GM23338 (cell line): ENCODE data around the gene EP300. TPM values are rescaled to one million over a fixed set of nuclear protein-coding genes. Genes with fewer than 3 reads are reported as not detected.

Experiments used
- ATAC-seq: fragments of 200-7000 bp; cut with Tn5 transposase; 3 replicates; pipeline ENCODE4 v1.9.1; 2020
- DNase-seq: peaks from one replicate; pipeline ENCODE4 v3.0.0-alpha.2; 2015; ENCODE audit warnings: low spot score
- H2AFZ ChIP-seq: fragments of 200-600 bp; sonication (generic); 2 replicates; pipeline ENCODE4 v1.8.0; 2016; ENCODE audit warnings: antibody characterized with exemption, mild to moderate bottlenecking, moderate library complexity
- H3F3A ChIP-seq: fragments of 200-600 bp; sonication (generic); replicated peaks from 2 replicates; pipeline ENCODE4 v1.8.0; 2017; ENCODE audit warnings: antibody characterized with exemption, mixed run types, low read depth
- H3K27ac ChIP-seq: fragments of 200-600 bp; sonication (generic); 2 replicates; pipeline ENCODE4 v1.6.1; 2016; ENCODE audit warnings: low read depth
- H3K27me3 ChIP-seq: fragments of 200-600 bp; sonication (generic); 2 replicates; pipeline ENCODE4 v1.8.0; 2016; ENCODE audit warnings: mild to moderate bottlenecking, mixed run types, moderate library complexity; ENCODE audit not compliant: insufficient read depth
- H3K36me3 ChIP-seq: fragments of 200-600 bp; sonication (generic); 2 replicates; pipeline ENCODE4 v1.8.0; 2016; ENCODE audit warnings: mild to moderate bottlenecking; ENCODE audit not compliant: insufficient read depth
- H3K4me1 ChIP-seq: fragments of 200-600 bp; sonication (generic); 2 replicates; pipeline ENCODE4 v1.8.0; 2016; ENCODE audit warnings: mild to moderate bottlenecking, moderate library complexity; ENCODE audit not compliant: insufficient read depth
- H3K4me2 ChIP-seq: fragments of 200-600 bp; sonication (generic); 2 replicates; pipeline ENCODE4 v1.7.1; 2017; ENCODE audit warnings: mixed run types
- H3K4me3 ChIP-seq: fragments of 200-600 bp; sonication (generic); 2 replicates; pipeline ENCODE4 v1.6.1; 2016; ENCODE audit warnings: mixed run types
- H3K79me2 ChIP-seq: fragments of 200-600 bp; sonication (generic); replicated peaks from 2 replicates; pipeline ENCODE4 v1.8.0; 2017; ENCODE audit warnings: mild to moderate bottlenecking; ENCODE audit not compliant: insufficient read depth
- H3K9me2 ChIP-seq: fragments of 200-600 bp; sonication (generic); 2 replicates; pipeline ENCODE4 v1.8.0; 2017; ENCODE audit not compliant: insufficient read depth
- H4K20me1 ChIP-seq: fragments of 200-600 bp; sonication (generic); replicated peaks from 2 replicates; pipeline ENCODE4 v1.8.0; 2017; ENCODE audit warnings: mild to moderate bottlenecking; ENCODE audit not compliant: insufficient read depth
- H3K27ac Mint-ChIP-seq: 2 replicates; pipeline ENCODE4 v1.8.0; 2020; ENCODE audit warnings: inconsistent platforms, mild to moderate bottlenecking, moderate library complexity, mixed read lengths
- H3K27me3 Mint-ChIP-seq: 3 replicates; pipeline ENCODE4 v1.8.0; 2022; ENCODE audit warnings: low read depth, mild to moderate bottlenecking, moderate library complexity, mixed read lengths, inconsistent platforms; ENCODE audit not compliant: insufficient read depth, poor library complexity
- H3K36me3 Mint-ChIP-seq: 3 replicates; pipeline ENCODE4 v1.8.0; 2021; ENCODE audit warnings: low read depth, mild to moderate bottlenecking, inconsistent platforms, moderate library complexity, mixed read lengths
- H3K4me1 Mint-ChIP-seq: 3 replicates; pipeline ENCODE4 v1.8.0; 2020; ENCODE audit warnings: mild to moderate bottlenecking, inconsistent platforms, mixed read lengths
- H3K4me3 Mint-ChIP-seq: 3 replicates; pipeline ENCODE4 v1.8.0; 2021; ENCODE audit warnings: moderate library complexity, mild to moderate bottlenecking, inconsistent platforms, mixed read lengths
- H3K9me3 Mint-ChIP-seq: 3 replicates; pipeline ENCODE4 v1.8.0; 2020; ENCODE audit warnings: moderate library complexity, mild to moderate bottlenecking, inconsistent platforms, mixed read lengths
- CREB1 ChIP-seq: fragments of 250-450 bp; sonication (Bioruptor Pico); IDR thresholded peaks from 2 replicates; pipeline ENCODE4 v1.5.0; 2020; ENCODE audit warnings: low read depth, mild to moderate bottlenecking, moderate library complexity
- EZH2 ChIP-seq: fragments of 200-600 bp; sonication (generic); IDR thresholded peaks from one replicate; pipeline ENCODE4 v1.8.0; 2017; ENCODE audit warnings: antibody characterized with exemption, mild to moderate bottlenecking, low read depth; ENCODE audit not compliant: unreplicated experiment
- EZH2phosphoT487 ChIP-seq: fragments of 200-600 bp; sonication (generic); IDR thresholded peaks from one replicate; pipeline ENCODE4 v1.8.1; 2018; ENCODE audit warnings: antibody characterized with exemption; ENCODE audit not compliant: unreplicated experiment
- JUNB ChIP-seq: IDR thresholded peaks from one replicate; pipeline ENCODE4 v1.6.1; 2016; ENCODE audit warnings: antibody characterized with exemption; ENCODE audit not compliant: unreplicated experiment
- NANOG ChIP-seq: IDR thresholded peaks from 2 replicates; pipeline ENCODE4 v1.6.1; 2016; ENCODE audit warnings: antibody characterized with exemption, borderline replicate concordance
- POLR2AphosphoS5 ChIP-seq: IDR thresholded peaks from 2 replicates; pipeline ENCODE4 v1.6.1; 2016; ENCODE audit warnings: antibody characterized with exemption, low read depth
- STAT1 ChIP-seq: IDR thresholded peaks from one replicate; pipeline ENCODE4 v1.6.1; 2016; ENCODE audit warnings: antibody characterized with exemption; ENCODE audit not compliant: unreplicated experiment
- ZNF114 ChIP-seq: fragments of 250-450 bp; sonication (Bioruptor Pico); IDR thresholded peaks from 2 replicates; pipeline ENCODE4 v1.5.0; 2020; ENCODE audit warnings: mild to moderate bottlenecking, moderate library complexity
- ZNF331 ChIP-seq: fragments of 250-450 bp; sonication (Bioruptor Pico); IDR thresholded peaks from 2 replicates; pipeline ENCODE4 v1.5.0; 2020; ENCODE audit warnings: low read depth, mild to moderate bottlenecking, moderate library complexity
- polyA plus RNA-seq: library from polyadenylated mRNA; unstranded; fragments of >200 nt; fragmentation: Nextera tagmentation; extraction: Ambion mirVana; gene quantifications from 2 replicates; pipeline ENCODE4 v1.2.1, GENCODE V29; 2016
- total RNA-seq: library from RNA; depleted of rRNA; stranded (reverse); fragments of >200 nt; shearing (Covaris generic); gene quantifications from 2 replicates; pipeline ENCODE4 v1.2.3, GENCODE V29; 2014
- TF ChIP-seq, protein P1 (sequence below): IDR thresholded peaks from 2 replicates; pipeline ENCODE4 v1.6.1; 2016; ENCODE audit warnings: antibody characterized with exemption
- TF ChIP-seq, protein P2 (sequence below): IDR thresholded peaks from one replicate; pipeline ENCODE4 v1.6.1; 2018; ENCODE audit warnings: antibody characterized with exemption; ENCODE audit not compliant: unreplicated experiment
- TF ChIP-seq, protein P3 (sequence below), 2 experiments: fragments of 200-600 bp in 1 of 2; sonication (generic) in 1 of 2; conservative IDR thresholded peaks; 2 replicates each; pipeline versions ENCODE4 v1.5.1 to v1.6.1; 2016 to 2017; ENCODE audit warnings: antibody characterized with exemption in 2 of 2, low read depth in 2 of 2, mild to moderate bottlenecking in 2 of 2, moderate library complexity in 1 of 2

EP300 gene
- total and polyA plus RNA-seq, 2 experiments from 2014 or later: 40.7 to 129 TPM

DNA sequence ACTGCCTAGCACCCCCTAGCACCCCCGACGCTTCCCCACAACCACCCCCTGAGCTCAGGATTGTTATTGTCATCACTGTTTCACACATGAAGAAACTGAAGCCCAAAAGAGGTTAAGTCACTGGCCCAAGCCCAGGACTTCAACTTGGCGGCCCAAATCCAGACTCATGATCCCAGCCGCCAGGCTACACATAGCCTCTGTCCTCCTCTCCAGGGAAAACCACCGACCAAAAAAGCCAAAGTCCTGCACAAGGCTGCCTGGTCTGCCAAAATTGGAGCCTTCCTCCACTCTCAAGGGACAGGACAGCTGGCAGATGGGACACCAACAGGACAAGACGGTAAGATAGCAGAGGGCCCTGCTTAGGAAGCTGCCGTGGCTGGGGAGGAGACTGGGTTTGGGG lies 123.5 kb downstream of the EP300 start (continued):
- TF ChIP-seq, protein P1, sequence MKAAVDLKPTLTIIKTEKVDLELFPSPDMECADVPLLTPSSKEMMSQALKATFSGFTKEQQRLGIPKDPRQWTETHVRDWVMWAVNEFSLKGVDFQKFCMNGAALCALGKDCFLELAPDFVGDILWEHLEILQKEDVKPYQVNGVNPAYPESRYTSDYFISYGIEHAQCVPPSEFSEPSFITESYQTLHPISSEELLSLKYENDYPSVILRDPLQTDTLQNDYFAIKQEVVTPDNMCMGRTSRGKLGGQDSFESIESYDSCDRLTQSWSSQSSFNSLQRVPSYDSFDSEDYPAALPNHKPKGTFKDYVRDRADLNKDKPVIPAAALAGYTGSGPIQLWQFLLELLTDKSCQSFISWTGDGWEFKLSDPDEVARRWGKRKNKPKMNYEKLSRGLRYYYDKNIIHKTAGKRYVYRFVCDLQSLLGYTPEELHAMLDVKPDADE: no peak
- TF ChIP-seq POLR2AphosphoS5 (no peak), NANOG (no peak), ZNF331 (no peak), JUNB (no peak)
- TF ChIP-seq, protein P2, sequence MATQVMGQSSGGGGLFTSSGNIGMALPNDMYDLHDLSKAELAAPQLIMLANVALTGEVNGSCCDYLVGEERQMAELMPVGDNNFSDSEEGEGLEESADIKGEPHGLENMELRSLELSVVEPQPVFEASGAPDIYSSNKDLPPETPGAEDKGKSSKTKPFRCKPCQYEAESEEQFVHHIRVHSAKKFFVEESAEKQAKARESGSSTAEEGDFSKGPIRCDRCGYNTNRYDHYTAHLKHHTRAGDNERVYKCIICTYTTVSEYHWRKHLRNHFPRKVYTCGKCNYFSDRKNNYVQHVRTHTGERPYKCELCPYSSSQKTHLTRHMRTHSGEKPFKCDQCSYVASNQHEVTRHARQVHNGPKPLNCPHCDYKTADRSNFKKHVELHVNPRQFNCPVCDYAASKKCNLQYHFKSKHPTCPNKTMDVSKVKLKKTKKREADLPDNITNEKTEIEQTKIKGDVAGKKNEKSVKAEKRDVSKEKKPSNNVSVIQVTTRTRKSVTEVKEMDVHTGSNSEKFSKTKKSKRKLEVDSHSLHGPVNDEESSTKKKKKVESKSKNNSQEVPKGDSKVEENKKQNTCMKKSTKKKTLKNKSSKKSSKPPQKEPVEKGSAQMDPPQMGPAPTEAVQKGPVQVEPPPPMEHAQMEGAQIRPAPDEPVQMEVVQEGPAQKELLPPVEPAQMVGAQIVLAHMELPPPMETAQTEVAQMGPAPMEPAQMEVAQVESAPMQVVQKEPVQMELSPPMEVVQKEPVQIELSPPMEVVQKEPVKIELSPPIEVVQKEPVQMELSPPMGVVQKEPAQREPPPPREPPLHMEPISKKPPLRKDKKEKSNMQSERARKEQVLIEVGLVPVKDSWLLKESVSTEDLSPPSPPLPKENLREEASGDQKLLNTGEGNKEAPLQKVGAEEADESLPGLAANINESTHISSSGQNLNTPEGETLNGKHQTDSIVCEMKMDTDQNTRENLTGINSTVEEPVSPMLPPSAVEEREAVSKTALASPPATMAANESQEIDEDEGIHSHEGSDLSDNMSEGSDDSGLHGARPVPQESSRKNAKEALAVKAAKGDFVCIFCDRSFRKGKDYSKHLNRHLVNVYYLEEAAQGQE: no peak
- TF ChIP-seq, protein P3, sequence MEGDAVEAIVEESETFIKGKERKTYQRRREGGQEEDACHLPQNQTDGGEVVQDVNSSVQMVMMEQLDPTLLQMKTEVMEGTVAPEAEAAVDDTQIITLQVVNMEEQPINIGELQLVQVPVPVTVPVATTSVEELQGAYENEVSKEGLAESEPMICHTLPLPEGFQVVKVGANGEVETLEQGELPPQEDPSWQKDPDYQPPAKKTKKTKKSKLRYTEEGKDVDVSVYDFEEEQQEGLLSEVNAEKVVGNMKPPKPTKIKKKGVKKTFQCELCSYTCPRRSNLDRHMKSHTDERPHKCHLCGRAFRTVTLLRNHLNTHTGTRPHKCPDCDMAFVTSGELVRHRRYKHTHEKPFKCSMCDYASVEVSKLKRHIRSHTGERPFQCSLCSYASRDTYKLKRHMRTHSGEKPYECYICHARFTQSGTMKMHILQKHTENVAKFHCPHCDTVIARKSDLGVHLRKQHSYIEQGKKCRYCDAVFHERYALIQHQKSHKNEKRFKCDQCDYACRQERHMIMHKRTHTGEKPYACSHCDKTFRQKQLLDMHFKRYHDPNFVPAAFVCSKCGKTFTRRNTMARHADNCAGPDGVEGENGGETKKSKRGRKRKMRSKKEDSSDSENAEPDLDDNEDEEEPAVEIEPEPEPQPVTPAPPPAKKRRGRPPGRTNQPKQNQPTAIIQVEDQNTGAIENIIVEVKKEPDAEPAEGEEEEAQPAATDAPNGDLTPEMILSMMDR (conservative IDR thresholded peaks at IDR 0.05; ENCODE audit: low read depth in 2 of 2): no peak

DNA sequence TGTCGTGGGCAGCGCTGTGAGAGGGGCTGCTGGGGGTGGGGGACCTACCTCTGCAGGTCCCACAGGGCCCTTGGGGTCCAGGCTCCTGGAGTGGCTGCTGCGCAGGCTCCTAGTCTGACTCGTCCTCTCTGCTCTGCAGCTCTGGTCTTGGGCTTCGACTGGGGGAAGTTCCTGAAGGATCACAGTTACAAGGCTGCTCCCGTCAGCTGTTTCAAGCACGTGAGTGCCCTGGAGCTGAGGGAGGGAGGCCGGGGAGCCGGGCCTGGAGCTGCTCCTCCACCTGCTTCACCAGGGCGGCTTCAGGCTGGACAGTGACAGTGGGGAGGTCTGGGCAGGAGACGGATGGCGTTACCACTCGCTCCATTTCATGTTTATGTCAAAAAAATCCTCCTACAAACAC lies 124.6 kb downstream of the EP300 start:
- no peak for DNase-seq
- H3K4me3 Mint-ChIP-seq: no peak overlapping the region; the same call in 2 of the 3 replicates
- no peak overlapping the region for H2AFZ ChIP-seq
- H3K4me2 ChIP-seq: 0 out of 2 replicates have a peak overlapping the region, but pooled peaks have one; percentile 51
- H3K36me3 Mint-ChIP-seq: peaks cover 91% of the 10 kb centered on the region
- H3K79me2 ChIP-seq: no peaks in the 10 kb centered on the region
- ATAC-seq: peak; percentile 32
- peaks cover 8% of the 10 kb centered on the region for H3K27me3 Mint-ChIP-seq
- H3K4me3 ChIP-seq: no peak overlapping the region
- H3F3A ChIP-seq: peaks cover 6% of the 10 kb centered on the region; the same call in 1 of the 2 replicates
- no peaks in the 10 kb centered on the region for H3K9me2 ChIP-seq
- peaks cover 17% of the 10 kb centered on the region for H3K4me1 ChIP-seq
- H3K27me3 ChIP-seq: no peaks in the 10 kb centered on the region
- H3K9me3 Mint-ChIP-seq: peaks cover 16% of the 10 kb centered on the region
- H3K27ac ChIP-seq: peak overlapping the region; percentile 18
- H3K4me1 Mint-ChIP-seq: peaks cover 23% of the 10 kb centered on the region
- 0 out of 2 replicates have a peak overlapping the region, but pooled peaks have one; percentile 56 for H3K27ac Mint-ChIP-seq
- peaks cover 26% of the 10 kb centered on the region for H3K36me3 ChIP-seq
- no peaks in the 10 kb centered on the region for H4K20me1 ChIP-seq
- TF ChIP-seq CREB1 (CRISPR knock-in tag) (no peak), JUNB (no peak), STAT1 (no peak), ZNF331 (no peak), POLR2AphosphoS5 (no peak), EZH2 (no peak), ZNF114 (no peak), EZH2phosphoT487 (no peak)
- TF ChIP-seq, protein P1: no peak
- TF ChIP-seq, protein P2: no peak
